ENCODE data around the gene OFD1. TPM values are rescaled to one million over a fixed set of nuclear protein-coding genes. Genes with fewer than 3 reads are reported as not detected.

Gene OFD1
- polyA plus RNA-seq, 1 experiment = 14.1 TPM

DNA sequence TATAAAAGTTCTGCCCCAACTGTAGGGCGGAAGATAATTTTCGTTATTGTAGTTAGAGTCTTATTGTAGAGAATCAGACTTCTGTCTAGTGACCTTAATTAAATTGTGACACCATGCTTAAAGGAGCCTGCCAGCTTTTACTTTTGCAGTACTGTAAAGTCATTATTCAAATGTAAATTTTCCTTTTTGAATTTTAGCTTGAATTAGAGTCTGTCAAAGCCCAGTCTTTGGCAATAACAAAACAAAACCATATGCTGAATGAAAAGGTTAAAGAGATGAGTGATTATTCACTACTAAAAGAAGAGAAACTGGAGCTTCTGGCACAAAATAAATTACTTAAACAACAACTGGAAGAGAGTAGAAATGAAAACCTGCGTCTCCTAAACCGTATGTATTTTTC lies 21.8 kb downstream of the OFD1 start:
- Histone ChIP-seq H3K27me3 (ENCODE audit: control insufficient read depth, insufficient read depth, low read length) (no peaks in the 10 kb centered on the region), H3K4me3 (ENCODE audit: low read depth, low read length) (no peak overlapping the region), H3K27ac (ENCODE audit: low read depth, low read length) (no peak overlapping the region), H3K9me3 (ENCODE audit: control insufficient read depth, insufficient read depth, low read length) (no peaks in the 10 kb centered on the region)
- POLR2A ChIA-PET = no interaction called here
- TF ChIP-seq, protein P1, sequence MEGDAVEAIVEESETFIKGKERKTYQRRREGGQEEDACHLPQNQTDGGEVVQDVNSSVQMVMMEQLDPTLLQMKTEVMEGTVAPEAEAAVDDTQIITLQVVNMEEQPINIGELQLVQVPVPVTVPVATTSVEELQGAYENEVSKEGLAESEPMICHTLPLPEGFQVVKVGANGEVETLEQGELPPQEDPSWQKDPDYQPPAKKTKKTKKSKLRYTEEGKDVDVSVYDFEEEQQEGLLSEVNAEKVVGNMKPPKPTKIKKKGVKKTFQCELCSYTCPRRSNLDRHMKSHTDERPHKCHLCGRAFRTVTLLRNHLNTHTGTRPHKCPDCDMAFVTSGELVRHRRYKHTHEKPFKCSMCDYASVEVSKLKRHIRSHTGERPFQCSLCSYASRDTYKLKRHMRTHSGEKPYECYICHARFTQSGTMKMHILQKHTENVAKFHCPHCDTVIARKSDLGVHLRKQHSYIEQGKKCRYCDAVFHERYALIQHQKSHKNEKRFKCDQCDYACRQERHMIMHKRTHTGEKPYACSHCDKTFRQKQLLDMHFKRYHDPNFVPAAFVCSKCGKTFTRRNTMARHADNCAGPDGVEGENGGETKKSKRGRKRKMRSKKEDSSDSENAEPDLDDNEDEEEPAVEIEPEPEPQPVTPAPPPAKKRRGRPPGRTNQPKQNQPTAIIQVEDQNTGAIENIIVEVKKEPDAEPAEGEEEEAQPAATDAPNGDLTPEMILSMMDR (IDR thresholded peaks at IDR 0.05; ENCODE audit: low read depth, low read length) = no peak
- CTCF ChIA-PET = interaction anchor here (0.7 to 1.1 kb wide), 2 partner anchors 249 to 1592 kb away, joined by 4 read pairs; no protein-coding TSS in a partner anchor
- no peak for DNase-seq (ENCODE audit: low read depth, low spot score)

DNA sequence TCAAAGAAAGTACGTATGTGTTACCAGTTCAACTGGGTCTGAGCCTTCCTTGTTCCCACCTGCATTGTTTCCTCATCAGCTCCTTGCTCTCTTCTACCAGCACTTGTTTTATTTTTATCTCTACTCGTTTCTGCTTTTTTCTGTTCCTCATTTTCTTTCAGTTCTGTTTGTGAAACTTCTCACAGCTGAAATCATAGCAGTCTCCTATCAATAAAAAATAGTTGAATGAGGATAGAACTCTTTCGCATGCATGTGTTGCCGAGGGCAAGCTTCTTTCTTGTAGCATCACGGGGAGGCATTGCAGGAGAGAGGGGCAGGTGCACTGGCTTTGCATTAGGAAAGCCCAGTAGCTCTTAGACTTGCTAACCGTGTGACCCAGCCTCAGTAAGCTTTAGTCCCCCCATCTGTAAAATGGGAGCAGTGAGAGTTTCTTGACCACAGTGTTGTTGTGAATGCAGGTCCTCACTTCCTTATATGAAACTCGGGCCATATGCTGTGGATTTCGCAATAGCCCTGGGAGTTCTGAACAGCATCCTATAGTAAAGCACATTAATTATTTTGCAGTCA lies 24.7 kb downstream of the OFD1 start:
- no peak overlapping the region for H3K27ac ChIP-seq (ENCODE audit: low read depth, low read length)
- no peaks in the 10 kb centered on the region for H3K9me3 ChIP-seq (ENCODE audit: control insufficient read depth, insufficient read depth, low read length)
- H3K27me3 ChIP-seq (ENCODE audit: control insufficient read depth, insufficient read depth, low read length) = no peaks in the 10 kb centered on the region
- TF ChIP-seq, protein P1 (IDR thresholded peaks at IDR 0.05; ENCODE audit: low read depth, low read length) = no peak
- POLR2A ChIA-PET = no interaction called here
- DNase-seq (ENCODE audit: low read depth, low spot score) = no peak
- no peak overlapping the region for H3K4me3 ChIP-seq (ENCODE audit: low read depth, low read length)
- CTCF ChIA-PET = no interaction called here

DNA sequence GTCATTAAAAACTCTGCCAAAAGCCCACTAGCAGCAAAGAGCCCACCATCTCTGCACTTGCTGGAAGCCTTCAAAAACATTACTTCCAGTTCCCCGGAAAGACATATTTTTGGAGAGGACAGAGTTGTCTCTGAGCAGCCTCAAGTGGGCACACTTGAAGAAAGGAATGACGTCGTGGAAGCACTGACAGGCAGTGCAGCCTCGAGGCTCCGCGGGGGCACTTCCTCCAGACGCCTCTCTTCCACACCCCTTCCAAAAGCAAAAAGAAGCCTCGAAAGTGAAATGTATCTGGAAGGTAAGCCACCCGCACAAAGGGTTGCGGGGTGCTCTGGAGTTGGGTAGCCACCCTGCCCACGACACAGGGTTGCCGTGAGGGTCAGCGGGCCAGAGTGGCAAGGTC lies 25.9 kb downstream of the OFD1 start:
- H3K27ac ChIP-seq (ENCODE audit: low read depth, low read length) = no peak overlapping the region
- CTCF ChIA-PET = no interaction called here
- TF ChIP-seq, protein P1 (IDR thresholded peaks at IDR 0.05; ENCODE audit: low read depth, low read length) = no peak
- H3K27me3 ChIP-seq (ENCODE audit: control insufficient read depth, insufficient read depth, low read length) = no peaks in the 10 kb centered on the region
- H3K9me3 ChIP-seq (ENCODE audit: control insufficient read depth, insufficient read depth, low read length) = no peaks in the 10 kb centered on the region
- no peak for DNase-seq (ENCODE audit: low read depth, low spot score)
- no peak overlapping the region for H3K4me3 ChIP-seq (ENCODE audit: low read depth, low read length)
- POLR2A ChIA-PET = no interaction called here

- DNase-seq (ENCODE audit: low read depth, low spot score) = no peak
- no peak overlapping the region for H3K4me3 ChIP-seq (ENCODE audit: low read depth, low read length)
- H3K27me3 ChIP-seq (ENCODE audit: control insufficient read depth, insufficient read depth, low read length) = no peaks in the 10 kb centered on the region
- H3K27ac ChIP-seq (ENCODE audit: low read depth, low read length) = no peak overlapping the region
- ChIA-PET POLR2A (interaction anchor here (0.6 kb wide), 1 partner anchor 135 kb away, joined by 11 read pairs; no protein-coding TSS in a partner anchor), CTCF (interaction anchor here (0.6 to 1.7 kb wide), 6 partner anchors 9 to 850 kb away, joined by 3 to 5 read pairs (median 4); no protein-coding TSS in a partner anchor)
- TF ChIP-seq, protein P1 (IDR thresholded peaks at IDR 0.05; ENCODE audit: low read depth, low read length) = no peak
- H3K9me3 ChIP-seq (ENCODE audit: control insufficient read depth, insufficient read depth, low read length) = no peaks in the 10 kb centered on the region
Measured at GRCh38 chrX:13761606-13762414, 27.3 kb downstream of the OFD1 start.

- DNase-seq (ENCODE audit: low read depth, low spot score) = no peak
- no peak overlapping the region for H3K27ac ChIP-seq (ENCODE audit: low read depth, low read length)
- CTCF ChIA-PET = interaction anchor here (1.0 kb wide), 1 partner anchor 257 kb away, joined by 3 read pairs; no protein-coding TSS in a partner anchor
Measured at GRCh38 chrX:13763489-13763888, 28.9 kb downstream of the OFD1 start.

More at GRCh38 chrX:13763489-13763888, 28.9 kb downstream of the OFD1 start:
- Histone ChIP-seq H3K9me3 (ENCODE audit: control insufficient read depth, insufficient read depth, low read length) (no peaks in the 10 kb centered on the region), H3K27me3 (ENCODE audit: control insufficient read depth, insufficient read depth, low read length) (no peaks in the 10 kb centered on the region), H3K4me3 (ENCODE audit: low read depth, low read length) (no peak overlapping the region)
- POLR2A ChIA-PET = no interaction called here
- TF ChIP-seq, protein P1 (IDR thresholded peaks at IDR 0.05; ENCODE audit: low read depth, low read length) = no peak

Measured in AG04450 (cell line).